ENCODE measurements around the gene LCE5A.
"Not testable (repeated sequence)": the region's sequence is repeated elsewhere in the genome, so short reads cannot be mapped to it uniquely, and the experiment has no call there.

Gene LCE5A

DNA sequence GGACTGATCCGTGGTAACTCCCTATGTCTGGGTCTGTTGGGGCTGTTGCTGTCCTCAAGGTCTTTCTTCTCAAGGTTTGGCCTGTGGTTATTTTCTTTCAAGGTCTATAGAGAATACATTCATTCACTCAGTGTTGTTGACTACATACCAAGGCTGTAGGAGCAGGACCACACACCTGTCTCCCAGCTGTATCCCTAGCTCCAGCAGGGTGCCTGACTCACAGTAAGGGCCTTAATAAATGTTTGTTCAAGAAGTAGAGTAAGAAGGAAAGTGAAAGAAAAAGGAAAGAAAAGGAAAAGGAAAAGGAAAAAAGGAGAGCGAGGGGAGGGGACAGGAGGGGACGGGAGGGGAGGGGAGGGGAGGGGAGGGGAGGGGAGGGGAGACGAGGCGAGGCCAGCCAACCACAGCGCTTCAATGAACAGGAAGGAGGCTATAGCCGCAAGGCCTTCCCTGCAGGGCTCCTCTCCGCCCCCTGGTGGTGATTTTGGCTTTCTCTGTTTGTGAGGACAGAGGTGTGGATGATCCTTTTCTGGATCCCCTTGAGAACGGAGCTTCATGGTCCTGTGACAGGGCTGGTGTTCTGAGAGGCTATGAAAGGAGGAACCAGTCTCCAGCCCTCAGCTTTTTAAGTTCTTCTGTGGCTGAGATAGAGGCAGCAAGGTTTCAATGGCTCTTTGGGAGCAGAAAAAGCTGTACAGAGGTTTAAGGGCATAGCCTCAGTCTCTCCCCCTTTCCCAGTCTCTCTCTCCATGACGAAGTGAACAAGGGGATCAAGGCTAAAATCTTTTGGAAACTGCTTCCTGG lies 30.6 kb upstream of the LCE5A start:
- no peaks in the 10 kb centered on the region for H3K4me1 Mint-ChIP-seq
- H3K9me3 Mint-ChIP-seq: peaks cover 92% of the 10 kb centered on the region
- no peak overlapping the region for H3K27ac Mint-ChIP-seq
- peaks cover 3% of the 10 kb centered on the region for H3K27me3 Mint-ChIP-seq (ENCODE audit: low read depth, poor library complexity)
- no peak overlapping the region for H3K4me3 Mint-ChIP-seq
- peak; percentile 8 for DNase-seq
- TF ChIP-seq, protein P1, sequence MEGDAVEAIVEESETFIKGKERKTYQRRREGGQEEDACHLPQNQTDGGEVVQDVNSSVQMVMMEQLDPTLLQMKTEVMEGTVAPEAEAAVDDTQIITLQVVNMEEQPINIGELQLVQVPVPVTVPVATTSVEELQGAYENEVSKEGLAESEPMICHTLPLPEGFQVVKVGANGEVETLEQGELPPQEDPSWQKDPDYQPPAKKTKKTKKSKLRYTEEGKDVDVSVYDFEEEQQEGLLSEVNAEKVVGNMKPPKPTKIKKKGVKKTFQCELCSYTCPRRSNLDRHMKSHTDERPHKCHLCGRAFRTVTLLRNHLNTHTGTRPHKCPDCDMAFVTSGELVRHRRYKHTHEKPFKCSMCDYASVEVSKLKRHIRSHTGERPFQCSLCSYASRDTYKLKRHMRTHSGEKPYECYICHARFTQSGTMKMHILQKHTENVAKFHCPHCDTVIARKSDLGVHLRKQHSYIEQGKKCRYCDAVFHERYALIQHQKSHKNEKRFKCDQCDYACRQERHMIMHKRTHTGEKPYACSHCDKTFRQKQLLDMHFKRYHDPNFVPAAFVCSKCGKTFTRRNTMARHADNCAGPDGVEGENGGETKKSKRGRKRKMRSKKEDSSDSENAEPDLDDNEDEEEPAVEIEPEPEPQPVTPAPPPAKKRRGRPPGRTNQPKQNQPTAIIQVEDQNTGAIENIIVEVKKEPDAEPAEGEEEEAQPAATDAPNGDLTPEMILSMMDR (IDR thresholded peaks at IDR 0.05): no peak
- H3K36me3 Mint-ChIP-seq (ENCODE audit: low read depth): peaks cover 9% of the 10 kb centered on the region

DNA sequence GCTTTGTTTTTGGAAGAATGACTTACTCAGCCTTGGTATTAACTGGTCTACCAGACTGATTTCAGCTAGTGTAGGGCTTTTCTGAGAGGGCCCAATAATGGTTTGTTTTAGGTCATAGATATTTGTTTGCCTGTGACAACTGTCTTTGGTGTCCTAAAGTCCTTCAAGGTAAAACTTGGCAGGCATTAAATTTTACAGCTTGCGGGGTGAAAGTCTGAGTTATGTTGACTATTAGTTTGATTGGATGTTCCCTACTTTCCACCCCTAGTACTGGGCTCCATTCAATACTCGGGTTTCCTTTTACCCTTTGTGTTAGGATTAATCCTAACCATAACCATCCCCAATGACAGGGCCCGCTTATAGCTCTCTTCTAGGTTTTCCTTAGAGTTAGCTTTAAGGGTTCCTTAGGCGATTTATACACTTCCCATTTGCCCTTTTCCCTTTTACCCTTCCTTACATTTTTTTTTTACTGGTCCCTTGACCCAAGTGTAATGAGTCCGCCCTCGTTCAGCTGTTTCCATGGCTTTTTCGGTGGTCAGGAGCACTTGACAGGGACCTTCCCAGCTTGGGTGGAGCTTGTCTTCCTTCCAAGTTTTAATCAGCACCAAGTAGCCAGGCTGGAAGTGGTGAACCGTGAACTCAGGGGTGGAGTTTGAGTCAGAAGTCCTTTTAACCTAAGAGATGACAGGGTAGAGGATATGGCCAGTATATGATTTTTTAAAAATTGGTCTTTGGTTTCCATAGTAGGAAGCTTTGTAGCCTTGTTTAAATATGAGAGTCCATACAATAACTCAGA lies 28.5 kb upstream of the LCE5A start:
- no peak for DNase-seq
- H3K9me3 Mint-ChIP-seq: peaks cover 92% of the 10 kb centered on the region
- TF ChIP-seq, protein P1 (IDR thresholded peaks at IDR 0.05): no peak
- peaks cover 3% of the 10 kb centered on the region for H3K27me3 Mint-ChIP-seq (ENCODE audit: low read depth, poor library complexity)
- H3K4me3 Mint-ChIP-seq: no peak overlapping the region
- H3K27ac Mint-ChIP-seq: no peak overlapping the region
- no peaks in the 10 kb centered on the region for H3K4me1 Mint-ChIP-seq
- H3K36me3 Mint-ChIP-seq (ENCODE audit: low read depth): peaks cover 9% of the 10 kb centered on the region

- TF ChIP-seq, protein P1 (IDR thresholded peaks at IDR 0.05): no peak
- Mint-ChIP-seq H3K4me1 (no peaks in the 10 kb centered on the region), H3K4me3 (no peak overlapping the region), H3K36me3 (ENCODE audit: low read depth) (no peaks in the 10 kb centered on the region), H3K27me3 (ENCODE audit: low read depth, poor library complexity) (no peaks in the 10 kb centered on the region), H3K9me3 (peaks cover 77% of the 10 kb centered on the region), H3K27ac (no peak overlapping the region)
- no peak for DNase-seq
Measured at GRCh38 chr1:152486400-152487006, 24.1 kb upstream of the LCE5A start.

DNA sequence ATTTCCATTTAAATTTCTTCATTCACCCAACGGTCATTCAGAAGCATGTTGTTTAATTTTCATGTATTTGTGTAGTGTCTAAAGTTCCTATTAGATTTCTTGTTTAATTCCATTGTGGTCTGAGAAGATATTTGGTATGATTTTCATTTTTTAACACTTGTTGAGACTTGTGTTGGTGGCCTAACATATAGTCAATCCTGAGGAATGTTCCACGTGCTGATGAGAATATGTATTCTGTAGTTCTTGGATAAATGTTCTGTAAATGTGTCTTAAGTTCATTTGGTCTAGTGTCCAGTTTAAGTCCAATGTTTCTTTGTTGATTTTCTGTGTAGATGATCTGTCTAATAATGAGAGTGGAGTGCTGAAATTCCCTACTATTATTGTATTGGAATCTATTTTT lies 22.7 kb upstream of the LCE5A start:
- TF ChIP-seq, protein P1 (IDR thresholded peaks at IDR 0.05): no peak
- peaks cover 75% of the 10 kb centered on the region for H3K9me3 Mint-ChIP-seq
- no peaks in the 10 kb centered on the region for H3K36me3 Mint-ChIP-seq (ENCODE audit: low read depth)
- no peaks in the 10 kb centered on the region for H3K27me3 Mint-ChIP-seq (ENCODE audit: low read depth, poor library complexity)
- H3K4me3 Mint-ChIP-seq: no peak overlapping the region
- H3K27ac Mint-ChIP-seq: no peak overlapping the region
- no peak for DNase-seq
- H3K4me1 Mint-ChIP-seq: no peaks in the 10 kb centered on the region

GRCh38 chr1:152491537-152491936 lies 19.1 kb upstream of the LCE5A start:
- not testable (repeated sequence) for H3K4me3 Mint-ChIP-seq; H3K36me3 Mint-ChIP-seq (ENCODE audit: low read depth); DNase-seq; H3K27ac Mint-ChIP-seq; H3K27me3 Mint-ChIP-seq (ENCODE audit: low read depth, poor library complexity); H3K4me1 Mint-ChIP-seq
- H3K9me3 Mint-ChIP-seq: peaks cover 72% of the 10 kb centered on the region

GRCh38 chr1:152495066-152495675 lies 15.4 kb upstream of the LCE5A start:
- Mint-ChIP-seq H3K4me1 (no peaks in the 10 kb centered on the region), H3K27ac (no peak overlapping the region), H3K9me3 (peaks cover 75% of the 10 kb centered on the region), H3K36me3 (ENCODE audit: low read depth) (no peaks in the 10 kb centered on the region), H3K27me3 (ENCODE audit: low read depth, poor library complexity) (peaks cover 4% of the 10 kb centered on the region), H3K4me3 (no peak overlapping the region)
- TF ChIP-seq, protein P1 (IDR thresholded peaks at IDR 0.05): no peak
- no peak for DNase-seq

Measured in nephron progenitor cell (in vitro differentiated cells).